CD4-positive, alpha-beta T cell treated with Interleukin-6 for 4 hours (primary cell): ENCODE data around the gene TRIM7.

Experiments used
- DNase-seq: peaks from one replicate; pipeline ENCODE4 v3.0.0-alpha.2; 2020; ENCODE audit warnings: mixed read lengths

The TRIM7 gene

GRCh38 chr5:181204826-181205760 lies at the start of gene TRIM7:
TSS of gene TRIM7 (minus strand) at chr5:181205196. CDS start at chr5:181205110, 86 bp downstream.
- DNase-seq = no peak

- no peak for DNase-seq
These were observed 43.3 kb upstream of the TRIM7 start for GRCh38 chr5:181248277-181248676.

GRCh38 chr5:181246276-181247049 lies 41.5 kb upstream of the TRIM7 start:
- peak; percentile 77 for DNase-seq

GRCh38 chr5:181245427-181246275 lies 40.7 kb upstream of the TRIM7 start:
- DNase-seq = no peak

- DNase-seq = peak; percentile 91
These were observed 38.8 kb upstream of the TRIM7 start, which contains the start of gene RACK1 for GRCh38 chr5:181243564-181244343. TSS of gene RACK1 (minus strand) at chr5:181243906. CDS start at chr5:181243800, 106 bp downstream.

- DNase-seq = no peak
These were observed 38.1 kb upstream of the TRIM7 start for GRCh38 chr5:181243018-181243563.

GRCh38 chr5:181242031-181242451 lies 37.0 kb upstream of the TRIM7 start:
- DNase-seq = no peak

- DNase-seq = peak; percentile 48
These were observed 36.5 kb upstream of the TRIM7 start for GRCh38 chr5:181241393-181241975.

GRCh38 chr5:181239062-181239663 lies 34.2 kb upstream of the TRIM7 start:
- DNase-seq = no peak

GRCh38 chr5:181237729-181238385 lies 32.9 kb upstream of the TRIM7 start:
- no peak for DNase-seq

GRCh38 chr5:181236954-181237641 lies 32.1 kb upstream of the TRIM7 start:
- DNase-seq = no peak

GRCh38 chr5:181236471-181236870 lies 31.5 kb upstream of the TRIM7 start:
- DNase-seq = no peak

- no peak for DNase-seq
These were observed 30.8 kb upstream of the TRIM7 start for GRCh38 chr5:181235689-181236366.

GRCh38 chr5:181235323-181235688 lies 30.3 kb upstream of the TRIM7 start:
- DNase-seq = no peak

- no peak for DNase-seq
These were observed 29.7 kb upstream of the TRIM7 start for GRCh38 chr5:181234455-181235306.

- no peak for DNase-seq
These were observed 28.9 kb upstream of the TRIM7 start for GRCh38 chr5:181233801-181234454.

GRCh38 chr5:181233088-181233800 lies 28.2 kb upstream of the TRIM7 start:
- no peak for DNase-seq
